ENCODE results near the gene WFS1.

WFS1 gene

DNA sequence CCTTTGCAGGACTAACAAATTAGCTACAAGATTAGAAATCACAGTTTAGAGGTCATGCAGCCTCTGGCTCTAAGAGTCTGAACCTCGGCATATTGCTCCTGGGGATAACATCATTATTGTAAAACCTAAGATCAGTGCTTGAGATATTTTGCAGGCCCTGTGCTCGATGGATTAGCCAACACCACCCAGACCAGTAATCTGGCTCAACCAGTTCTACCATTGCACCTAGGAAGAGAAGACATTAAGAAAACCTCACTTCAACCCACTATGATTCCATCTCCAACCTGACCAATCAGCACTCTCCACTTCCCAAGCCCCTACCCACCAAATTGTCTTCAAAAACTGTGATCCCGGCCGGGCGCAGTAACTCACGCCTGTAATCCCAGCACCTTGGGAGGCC lies 43.6 kb downstream of the WFS1 start:
- Histone ChIP-seq H3K36me3 (ENCODE audit: control insufficient read depth, insufficient read depth, low read length) (no peaks in the 10 kb centered on the region), H3K27me3 (replicated peaks; ENCODE audit: control insufficient read depth, insufficient read depth, low read length) (no peaks in the 10 kb centered on the region; the same call in none of the 2 replicates), H3K4me3 (replicated peaks; ENCODE audit: low read depth, low read length) (no peak overlapping the region)
- TF ChIP-seq, protein P1, sequence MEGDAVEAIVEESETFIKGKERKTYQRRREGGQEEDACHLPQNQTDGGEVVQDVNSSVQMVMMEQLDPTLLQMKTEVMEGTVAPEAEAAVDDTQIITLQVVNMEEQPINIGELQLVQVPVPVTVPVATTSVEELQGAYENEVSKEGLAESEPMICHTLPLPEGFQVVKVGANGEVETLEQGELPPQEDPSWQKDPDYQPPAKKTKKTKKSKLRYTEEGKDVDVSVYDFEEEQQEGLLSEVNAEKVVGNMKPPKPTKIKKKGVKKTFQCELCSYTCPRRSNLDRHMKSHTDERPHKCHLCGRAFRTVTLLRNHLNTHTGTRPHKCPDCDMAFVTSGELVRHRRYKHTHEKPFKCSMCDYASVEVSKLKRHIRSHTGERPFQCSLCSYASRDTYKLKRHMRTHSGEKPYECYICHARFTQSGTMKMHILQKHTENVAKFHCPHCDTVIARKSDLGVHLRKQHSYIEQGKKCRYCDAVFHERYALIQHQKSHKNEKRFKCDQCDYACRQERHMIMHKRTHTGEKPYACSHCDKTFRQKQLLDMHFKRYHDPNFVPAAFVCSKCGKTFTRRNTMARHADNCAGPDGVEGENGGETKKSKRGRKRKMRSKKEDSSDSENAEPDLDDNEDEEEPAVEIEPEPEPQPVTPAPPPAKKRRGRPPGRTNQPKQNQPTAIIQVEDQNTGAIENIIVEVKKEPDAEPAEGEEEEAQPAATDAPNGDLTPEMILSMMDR (IDR thresholded peaks at IDR 0.05; ENCODE audit: insufficient read depth, low read length, poor library complexity, severe bottlenecking): no peak
- DNase-seq (ENCODE audit: extremely low read depth, insufficient read length): no peak

DNA sequence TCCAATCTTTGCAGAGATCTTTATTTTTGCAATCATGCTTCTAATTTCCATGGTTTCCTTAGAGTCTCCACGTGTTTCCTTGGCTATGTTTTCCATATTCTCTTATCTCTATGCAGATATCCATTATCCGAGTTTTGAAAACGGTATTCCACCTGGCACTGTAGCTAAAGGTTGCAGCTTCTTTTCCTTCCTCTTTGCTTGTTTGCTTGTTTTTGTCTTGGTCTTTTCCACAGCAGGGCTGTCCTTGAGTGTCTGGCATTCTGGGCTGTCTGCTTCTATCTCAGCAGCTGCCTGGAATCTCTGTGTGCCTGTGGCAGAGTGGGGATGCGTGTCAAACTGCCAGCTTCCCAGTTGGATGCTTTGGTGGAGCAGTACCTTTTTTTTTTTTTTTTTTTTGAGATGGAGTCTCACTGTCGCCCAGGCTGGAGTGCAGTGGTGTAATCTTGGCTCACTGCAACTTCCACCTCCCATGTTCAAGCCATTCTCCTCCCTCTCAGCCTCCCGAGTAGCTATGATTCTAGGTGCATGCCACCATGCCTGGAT lies 46.9 kb downstream of the WFS1 start:
- no peak overlapping the region for H3K4me3 ChIP-seq (replicated peaks; ENCODE audit: low read depth, low read length)
- TF ChIP-seq, protein P1 (IDR thresholded peaks at IDR 0.05; ENCODE audit: insufficient read depth, low read length, poor library complexity, severe bottlenecking): no peak
- H3K27me3 ChIP-seq (replicated peaks; ENCODE audit: control insufficient read depth, insufficient read depth, low read length): peaks cover 2% of the 10 kb centered on the region
- H3K36me3 ChIP-seq (ENCODE audit: control insufficient read depth, insufficient read depth, low read length): no peaks in the 10 kb centered on the region
- DNase-seq (ENCODE audit: extremely low read depth, insufficient read length): no peak

DNA sequence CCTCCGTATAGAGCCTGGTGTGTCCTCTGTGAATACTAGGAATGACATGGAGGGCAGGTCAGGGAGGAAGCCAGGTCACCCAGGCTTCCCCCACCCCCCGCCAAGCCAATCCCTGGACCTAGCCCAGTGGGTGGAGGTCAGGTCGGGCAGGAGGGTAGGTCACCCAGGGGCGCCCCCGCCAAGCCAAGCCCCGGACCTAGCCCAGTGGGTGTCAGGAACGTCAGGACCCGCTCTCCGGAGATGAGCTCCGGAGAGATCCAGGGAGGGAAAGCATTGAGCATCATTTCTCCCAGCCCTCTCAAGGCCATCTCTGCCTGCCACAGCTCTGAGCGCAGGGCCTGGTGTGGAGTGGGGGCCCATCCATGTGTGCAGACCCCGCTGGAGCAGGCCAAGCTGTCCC lies 48.6 kb downstream of the WFS1 start:
- TF ChIP-seq, protein P1 (IDR thresholded peaks at IDR 0.05; ENCODE audit: insufficient read depth, low read length, poor library complexity, severe bottlenecking): no peak
- peaks cover 2% of the 10 kb centered on the region for H3K27me3 ChIP-seq (replicated peaks; ENCODE audit: control insufficient read depth, insufficient read depth, low read length)
- no peak overlapping the region for H3K4me3 ChIP-seq (replicated peaks; ENCODE audit: low read depth, low read length)

DNA sequence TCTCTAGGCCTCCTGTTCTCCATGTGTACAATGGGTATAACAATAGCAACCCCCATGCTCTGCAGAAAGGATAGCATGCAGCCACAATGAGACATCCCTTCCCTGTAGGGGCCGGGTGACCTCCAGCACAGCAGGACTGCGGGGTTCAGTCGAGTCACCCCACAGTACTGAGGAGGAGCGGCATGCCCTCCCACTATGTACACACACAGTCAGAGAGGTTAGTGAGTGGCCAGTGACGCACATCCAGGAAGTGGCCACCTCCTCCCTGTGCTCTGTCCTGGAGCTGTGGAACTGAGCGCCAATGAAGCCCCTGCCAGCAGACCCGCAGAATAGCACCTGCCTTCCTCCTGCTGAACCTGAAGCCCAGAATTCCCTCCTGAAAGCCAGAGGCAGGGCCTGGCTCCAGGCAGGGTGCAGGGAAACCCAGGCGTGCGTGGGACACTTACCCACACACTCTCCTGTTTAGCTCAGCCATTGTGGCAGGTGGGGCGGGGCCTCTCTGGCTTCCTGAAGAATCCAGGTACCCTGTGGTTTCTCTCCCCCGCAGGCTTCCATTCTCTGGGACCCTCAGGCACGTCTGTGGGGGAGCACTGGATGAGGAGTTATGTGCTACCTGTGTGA lies 50.0 kb downstream of the WFS1 start:
- TF ChIP-seq, protein P1 (IDR thresholded peaks at IDR 0.05; ENCODE audit: insufficient read depth, low read length, poor library complexity, severe bottlenecking): no peak
- no peak for DNase-seq (ENCODE audit: extremely low read depth, insufficient read length)
- Histone ChIP-seq H3K27me3 (replicated peaks; ENCODE audit: control insufficient read depth, insufficient read depth, low read length) (peaks cover 2% of the 10 kb centered on the region), H3K4me3 (replicated peaks; ENCODE audit: low read depth, low read length) (no peak overlapping the region), H3K36me3 (ENCODE audit: control insufficient read depth, insufficient read depth, low read length) (no peaks in the 10 kb centered on the region)

More for the DNA sequence above, 48.6 kb downstream of the WFS1 start:
- no peak for DNase-seq (ENCODE audit: extremely low read depth, insufficient read length)
- no peaks in the 10 kb centered on the region for H3K36me3 ChIP-seq (ENCODE audit: control insufficient read depth, insufficient read depth, low read length)

DNA sequence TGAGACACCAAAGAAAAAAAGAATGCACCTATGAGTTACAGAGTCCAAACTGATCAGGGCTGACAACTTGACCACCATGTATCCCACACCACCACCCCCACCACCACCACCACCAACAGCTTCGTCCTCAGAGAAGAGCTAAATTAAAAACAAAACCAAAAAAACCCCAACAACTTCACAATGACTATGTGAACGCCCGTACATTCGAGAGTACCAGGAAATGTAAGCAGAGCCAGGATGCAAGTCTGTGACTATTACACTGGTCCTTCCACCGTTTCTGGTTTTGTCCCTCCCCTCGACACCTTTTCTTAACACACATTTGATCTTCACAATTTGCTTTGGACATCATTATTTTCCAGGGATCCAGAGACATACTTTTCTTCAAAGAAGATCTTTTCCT lies 51.0 kb downstream of the WFS1 start:
- no peak for DNase-seq (ENCODE audit: extremely low read depth, insufficient read length)
- Histone ChIP-seq H3K36me3 (ENCODE audit: control insufficient read depth, insufficient read depth, low read length) (no peaks in the 10 kb centered on the region), H3K27me3 (replicated peaks; ENCODE audit: control insufficient read depth, insufficient read depth, low read length) (peaks cover 4% of the 10 kb centered on the region), H3K4me3 (replicated peaks; ENCODE audit: low read depth, low read length) (no peak overlapping the region)
- TF ChIP-seq, protein P1 (IDR thresholded peaks at IDR 0.05; ENCODE audit: insufficient read depth, low read length, poor library complexity, severe bottlenecking): no peak
